Mesothelial cell of epicardium (in vitro differentiated cells): Measurements from ENCODE around the gene YWHAG. TPM values are rescaled to one million over a fixed set of nuclear protein-coding genes. Genes with fewer than 3 reads are reported as not detected.
"Not testable (repeated sequence)": the region's sequence is repeated elsewhere in the genome, so short reads cannot be mapped to it uniquely, and the experiment has no call there.

Experiments used
- DNase-seq, 2 experiments: peaks; one replicate each; pipeline ENCODE4 v3.0.0; 2021; ENCODE audit warnings: low spot score in 2 of 2; ENCODE audit not compliant: unreplicated experiment in 2 of 2
- H3K27ac Mint-ChIP-seq: 2 replicates; pipeline ENCODE4 v1.8.0; 2021; ENCODE audit warnings: mixed read lengths
- H3K27me3 Mint-ChIP-seq: 2 replicates; pipeline ENCODE4 v1.8.0; 2021; ENCODE audit warnings: low read depth, mixed read lengths
- H3K36me3 Mint-ChIP-seq: 2 replicates; pipeline ENCODE4 v1.8.0; 2021; ENCODE audit warnings: mixed read lengths
- H3K4me1 Mint-ChIP-seq: 2 replicates; pipeline ENCODE4 v1.8.0; 2021; ENCODE audit warnings: mixed read lengths
- H3K4me3 Mint-ChIP-seq: 2 replicates; pipeline ENCODE4 v1.8.0; 2021; ENCODE audit warnings: mild to moderate bottlenecking, moderate library complexity, mixed read lengths
- H3K9me3 Mint-ChIP-seq: 2 replicates; pipeline ENCODE4 v1.8.0; 2021; ENCODE audit warnings: mixed read lengths
- total RNA-seq: library from RNA; stranded (reverse); gene quantifications from 3 replicates; pipeline ENCODE4 v1.2.1, GENCODE V29; 2021
- TF ChIP-seq, protein P1 (sequence below): fragments of 200-600 bp; sonication (generic); IDR thresholded peaks from one replicate; pipeline ENCODE4 v1.5.0; 2021; ENCODE audit warnings: antibody characterized with exemption; ENCODE audit not compliant: unreplicated experiment

The YWHAG gene
- total RNA-seq, 1 donor from 2014 or later: 145 TPM

DNA sequence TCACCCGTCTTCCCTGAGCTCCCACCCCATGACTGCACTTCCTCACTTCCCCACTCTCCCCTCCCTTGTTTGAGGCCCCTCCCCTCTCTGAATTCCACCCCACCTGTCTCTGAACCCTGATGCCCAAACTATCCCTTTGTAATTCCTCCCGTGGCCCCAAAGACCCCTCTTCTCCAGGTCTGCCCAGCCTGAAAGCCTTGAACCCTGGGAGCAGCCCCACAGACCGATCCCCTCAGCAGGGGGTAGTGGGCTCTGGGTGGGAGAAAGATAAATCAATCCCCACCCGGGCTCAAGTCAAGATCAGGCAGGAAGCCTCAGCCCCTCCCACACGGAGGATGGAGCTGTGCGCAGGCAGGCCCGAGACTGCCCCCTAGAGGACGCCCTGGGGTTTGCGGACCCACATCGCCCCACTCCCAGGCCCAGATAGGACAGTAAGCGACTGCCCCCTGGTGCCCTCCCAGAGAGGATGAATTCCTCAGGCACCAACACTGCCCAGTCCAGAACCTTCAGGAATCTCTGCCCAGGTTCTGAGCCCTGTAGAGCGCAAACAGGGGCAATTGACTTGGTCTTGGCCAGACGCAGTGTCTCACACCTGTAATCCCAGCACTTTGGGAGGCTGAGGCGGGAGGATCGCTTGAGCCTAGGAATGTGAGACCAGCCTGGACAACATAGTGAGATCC, 44.6 kb downstream of the YWHAG start:
- TF ChIP-seq, protein P1, sequence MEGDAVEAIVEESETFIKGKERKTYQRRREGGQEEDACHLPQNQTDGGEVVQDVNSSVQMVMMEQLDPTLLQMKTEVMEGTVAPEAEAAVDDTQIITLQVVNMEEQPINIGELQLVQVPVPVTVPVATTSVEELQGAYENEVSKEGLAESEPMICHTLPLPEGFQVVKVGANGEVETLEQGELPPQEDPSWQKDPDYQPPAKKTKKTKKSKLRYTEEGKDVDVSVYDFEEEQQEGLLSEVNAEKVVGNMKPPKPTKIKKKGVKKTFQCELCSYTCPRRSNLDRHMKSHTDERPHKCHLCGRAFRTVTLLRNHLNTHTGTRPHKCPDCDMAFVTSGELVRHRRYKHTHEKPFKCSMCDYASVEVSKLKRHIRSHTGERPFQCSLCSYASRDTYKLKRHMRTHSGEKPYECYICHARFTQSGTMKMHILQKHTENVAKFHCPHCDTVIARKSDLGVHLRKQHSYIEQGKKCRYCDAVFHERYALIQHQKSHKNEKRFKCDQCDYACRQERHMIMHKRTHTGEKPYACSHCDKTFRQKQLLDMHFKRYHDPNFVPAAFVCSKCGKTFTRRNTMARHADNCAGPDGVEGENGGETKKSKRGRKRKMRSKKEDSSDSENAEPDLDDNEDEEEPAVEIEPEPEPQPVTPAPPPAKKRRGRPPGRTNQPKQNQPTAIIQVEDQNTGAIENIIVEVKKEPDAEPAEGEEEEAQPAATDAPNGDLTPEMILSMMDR: peak; percentile 94
- peaks cover 19% of the 10 kb centered on the region for H3K4me1 Mint-ChIP-seq
- peak; percentile 90 to 98 for DNase-seq
- H3K4me3 Mint-ChIP-seq: peak overlapping the region; percentile 41
- H3K36me3 Mint-ChIP-seq: no peaks in the 10 kb centered on the region
- H3K9me3 Mint-ChIP-seq: no peaks in the 10 kb centered on the region
- no peaks in the 10 kb centered on the region for H3K27me3 Mint-ChIP-seq
- peak overlapping the region; percentile 56 for H3K27ac Mint-ChIP-seq

- not testable (repeated sequence) for H3K36me3 Mint-ChIP-seq, H3K27ac Mint-ChIP-seq, H3K27me3 Mint-ChIP-seq, DNase-seq, H3K4me3 Mint-ChIP-seq, H3K4me1 Mint-ChIP-seq, H3K9me3 Mint-ChIP-seq
These were observed 47.0 kb downstream of the YWHAG start for GRCh38 chr7:76311838-76312237.

DNA sequence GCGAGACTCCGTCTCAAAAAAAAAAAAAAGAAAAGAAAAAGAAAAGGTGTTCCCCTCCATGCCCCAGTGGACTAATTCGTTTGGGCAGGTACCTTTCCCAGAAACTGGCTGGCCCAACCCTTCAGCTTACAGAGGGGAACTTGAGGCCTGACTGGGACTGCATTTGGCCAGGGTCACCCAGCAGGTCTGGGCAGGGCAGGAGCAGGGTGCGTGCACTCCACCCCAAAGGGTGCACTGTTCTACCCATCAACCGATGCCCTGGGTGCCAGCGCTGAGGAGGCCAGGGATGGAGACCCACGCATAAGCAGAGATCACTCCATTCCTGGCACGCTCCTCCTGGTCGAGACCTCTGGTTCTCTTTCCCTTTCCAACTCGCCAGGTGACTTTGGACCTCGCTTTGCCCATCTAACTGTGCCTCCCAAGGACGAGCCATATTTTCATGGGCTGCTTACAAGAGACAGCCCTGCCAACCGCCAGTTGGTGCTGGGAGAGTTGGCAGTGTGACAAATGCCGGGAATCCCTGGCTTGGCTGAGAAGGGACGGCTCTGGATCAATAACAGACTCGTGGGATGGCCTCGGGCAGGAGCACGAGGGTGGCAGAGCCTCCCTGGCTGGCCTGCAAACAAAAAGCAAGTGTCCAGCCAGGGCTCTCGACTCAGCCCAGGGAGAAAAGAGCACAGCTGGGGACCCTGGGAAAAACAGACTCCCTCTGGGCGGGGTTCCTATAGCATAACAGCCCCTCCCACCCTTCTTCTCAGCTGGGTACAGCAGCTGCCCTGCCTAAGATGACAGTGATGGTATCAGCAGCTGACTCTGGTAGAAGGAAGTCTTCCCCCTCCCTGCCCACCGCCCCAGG, 48.5 kb downstream of the YWHAG start:
- no peak for DNase-seq
- Mint-ChIP-seq H3K27me3 (no peaks in the 10 kb centered on the region), H3K4me3 (no peak overlapping the region), H3K27ac (no peak overlapping the region), H3K9me3 (no peaks in the 10 kb centered on the region), H3K4me1 (peaks cover 13% of the 10 kb centered on the region), H3K36me3 (no peaks in the 10 kb centered on the region)
- TF ChIP-seq, protein P1: no peak

DNA sequence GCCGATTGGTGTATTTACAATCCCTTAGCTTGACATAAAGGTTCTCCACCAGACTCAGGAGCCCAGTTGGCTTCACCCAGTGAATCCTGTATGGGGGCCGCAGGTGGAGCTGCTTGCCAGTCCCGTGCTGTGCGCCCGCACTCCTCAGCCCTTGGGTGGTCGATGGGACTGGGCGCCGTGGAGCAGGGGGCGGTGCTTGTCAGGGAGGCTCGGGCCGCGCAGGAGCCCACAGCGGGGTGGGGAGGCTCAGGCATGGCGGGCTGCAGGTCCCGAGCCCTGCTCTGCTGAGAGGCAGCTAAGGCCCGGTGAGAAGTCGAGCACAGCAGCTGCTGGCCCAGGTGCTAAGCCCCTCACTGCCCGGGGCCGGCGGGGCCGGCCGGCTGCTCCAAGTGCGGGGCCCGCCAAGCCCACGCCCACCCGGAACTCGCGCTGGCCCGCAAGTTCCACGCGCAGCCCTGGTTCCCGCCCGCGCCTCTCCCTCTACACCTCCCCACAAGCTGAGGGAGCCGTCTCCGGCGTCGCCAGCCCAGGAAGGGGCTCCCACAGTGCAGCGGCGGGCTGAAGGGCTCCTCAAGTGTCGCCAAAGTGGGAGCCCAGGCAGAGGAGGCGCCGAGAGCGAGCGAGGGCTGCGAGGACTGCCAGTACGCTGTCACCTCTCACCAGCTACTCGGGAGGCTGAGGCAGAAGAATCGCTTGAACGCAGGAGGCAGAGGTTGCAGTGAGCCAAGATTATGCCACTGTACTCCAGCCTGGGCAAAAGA, 49.3 kb downstream of the YWHAG start:
- DNase-seq, H3K4me3 Mint-ChIP-seq, H3K27me3 Mint-ChIP-seq: not testable (repeated sequence)

DNA sequence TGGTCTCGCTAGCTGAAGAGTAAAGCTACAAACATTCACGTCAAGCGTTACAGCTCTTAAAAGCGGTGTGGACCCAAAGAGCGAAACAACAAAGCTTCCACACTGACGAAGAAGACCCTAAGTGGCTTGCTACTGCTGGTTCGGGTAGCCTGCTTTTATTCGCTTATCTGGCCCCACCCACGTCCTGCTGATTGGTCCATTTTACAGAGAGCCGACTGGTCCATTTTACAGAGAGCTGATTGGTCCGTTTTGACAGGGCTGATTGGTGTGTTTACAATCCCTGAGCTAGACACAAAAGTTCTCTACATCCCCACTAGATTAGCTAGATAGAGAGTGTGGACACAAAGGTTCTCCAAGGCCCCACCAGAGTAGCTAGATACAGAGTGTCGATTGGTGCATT, 49.9 kb downstream of the YWHAG start:
- peaks cover 19% of the 10 kb centered on the region for H3K4me1 Mint-ChIP-seq
- not testable (repeated sequence) for H3K27me3 Mint-ChIP-seq, H3K27ac Mint-ChIP-seq, DNase-seq, H3K36me3 Mint-ChIP-seq, H3K9me3 Mint-ChIP-seq, H3K4me3 Mint-ChIP-seq

More for the DNA sequence above, 49.3 kb downstream of the YWHAG start:
- H3K27ac Mint-ChIP-seq, H3K9me3 Mint-ChIP-seq, H3K36me3 Mint-ChIP-seq: not testable (repeated sequence)
- peaks cover 17% of the 10 kb centered on the region for H3K4me1 Mint-ChIP-seq

GRCh38 chr7:76304888-76305375, 53.9 kb downstream of the YWHAG start:
- Mint-ChIP-seq H3K36me3 (no peaks in the 10 kb centered on the region), H3K27ac (peak overlapping the region; percentile 43), H3K9me3 (no peaks in the 10 kb centered on the region), H3K27me3 (no peaks in the 10 kb centered on the region), H3K4me3 (no peak overlapping the region), H3K4me1 (peaks cover 28% of the 10 kb centered on the region)
- no peak for DNase-seq
- TF ChIP-seq, protein P1: no peak
